GM21786 (cell line): ENCODE results near the gene DLX3.

ENCODE experiments used
- ATAC-seq: cut with Tn5 transposase; IDR thresholded peaks from one replicate; pipeline ENCODE4 v1.9.1; 2021; ENCODE audit not compliant: unreplicated experiment

DLX3 gene

DNA sequence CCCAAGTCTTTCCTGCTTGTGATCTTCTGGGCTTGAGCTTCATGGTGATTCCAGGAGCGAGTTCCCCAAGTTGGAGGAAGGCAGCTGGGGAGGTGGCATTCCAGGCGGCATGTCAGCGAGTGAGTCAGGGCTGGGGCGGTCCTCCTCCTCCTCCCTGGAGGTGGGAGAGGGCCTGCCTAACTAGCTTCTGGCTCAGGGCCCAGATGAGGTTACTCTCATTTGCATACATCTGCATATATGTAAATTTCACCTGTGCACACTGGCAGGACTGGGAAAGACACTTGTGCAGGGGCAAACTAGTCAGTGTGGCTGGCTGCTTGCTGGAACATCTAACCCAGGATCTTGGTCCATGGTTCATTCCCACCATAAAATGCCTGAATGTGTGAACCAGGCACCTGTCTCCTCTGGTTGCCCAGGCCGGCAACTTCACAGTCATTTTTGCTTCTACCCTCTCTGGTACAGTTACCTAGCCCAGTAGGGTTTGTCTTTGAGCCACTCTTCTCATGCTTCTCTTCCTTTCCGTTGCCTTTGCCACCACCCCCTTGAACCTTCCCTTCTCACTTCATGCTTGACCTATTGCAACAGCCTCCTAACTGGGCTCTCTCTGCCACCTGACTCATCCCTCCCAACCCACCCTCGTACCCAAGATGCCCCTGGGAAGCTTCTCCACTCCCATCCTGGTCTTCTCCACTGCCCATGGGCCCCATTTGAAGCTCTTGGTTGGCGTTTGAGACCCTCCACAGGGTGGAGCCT lies 35.7 kb downstream of the DLX3 start:
- no peak for ATAC-seq

GRCh38 chr17:49958723-49959122 lies 36.3 kb downstream of the DLX3 start:
- no peak for ATAC-seq

- no peak for ATAC-seq
Observed at GRCh38 chr17:49957350-49957749, 37.7 kb downstream of the DLX3 start.

GRCh38 chr17:49956780-49957179 lies 38.2 kb downstream of the DLX3 start:
- ATAC-seq = no peak

- no peak for ATAC-seq
Observed at GRCh38 chr17:49955157-49955556, 39.9 kb downstream of the DLX3 start.

DNA sequence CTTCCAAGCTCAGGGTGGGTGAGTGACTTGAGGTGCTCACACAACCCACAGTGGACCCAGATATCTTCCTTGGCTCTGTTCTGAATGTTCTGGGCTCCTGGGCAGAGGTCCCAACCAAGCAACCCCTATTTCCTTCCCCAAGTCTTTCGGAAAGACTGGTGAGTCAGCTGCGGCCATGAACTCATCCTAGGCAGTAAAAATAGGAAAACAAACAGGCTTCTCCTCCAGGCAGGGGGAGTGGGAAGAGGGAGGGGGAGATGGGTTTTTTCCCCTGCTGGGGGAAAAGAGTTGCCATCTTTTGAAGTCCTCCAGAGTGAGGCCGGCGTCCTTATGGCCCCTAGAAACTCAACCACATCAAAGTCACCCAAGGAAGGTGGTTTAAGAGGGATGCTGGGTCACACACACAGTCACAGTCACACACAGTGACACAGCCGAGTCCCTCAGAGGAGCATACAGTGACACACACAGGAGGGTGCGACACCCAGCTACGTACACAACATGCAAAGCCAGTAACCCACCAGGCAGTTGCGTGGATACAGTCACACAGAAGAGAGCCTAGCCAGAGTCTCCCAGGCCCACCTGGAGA lies 42.0 kb downstream of the DLX3 start:
- no peak for ATAC-seq

GRCh38 chr17:49952209-49952911 lies 42.7 kb downstream of the DLX3 start:
- no peak for ATAC-seq

GRCh38 chr17:49951362-49952082 lies 43.5 kb downstream of the DLX3 start:
- no peak for ATAC-seq

- no peak for ATAC-seq
Observed at GRCh38 chr17:49949634-49950033, 45.4 kb downstream of the DLX3 start.

- no peak for ATAC-seq
Observed at GRCh38 chr17:49946964-49947584, 48.0 kb downstream of the DLX3 start.

DNA sequence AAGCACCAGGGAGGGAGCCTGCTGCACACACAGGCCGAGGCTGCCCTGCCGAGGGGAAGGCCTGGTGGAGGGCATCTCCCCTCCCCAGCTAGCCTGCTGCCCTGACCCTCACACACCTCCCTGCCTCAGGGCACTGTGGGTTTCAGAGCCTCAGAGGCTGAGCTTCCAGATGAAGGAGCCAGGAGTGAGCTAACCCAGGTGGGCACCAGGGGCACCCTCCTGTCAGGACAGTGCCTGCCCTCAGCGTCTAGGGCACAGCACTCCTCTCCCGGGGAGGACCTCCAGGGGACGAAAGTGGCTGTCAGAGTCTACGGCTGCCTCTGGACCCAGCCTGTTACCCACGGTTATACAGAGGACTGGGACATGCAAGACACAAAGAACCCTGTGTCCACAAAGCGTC lies 48.8 kb downstream of the DLX3 start:
- no peak for ATAC-seq

- no peak for ATAC-seq
Observed at GRCh38 chr17:49944273-49944870, 50.7 kb downstream of the DLX3 start.

- ATAC-seq = no peak
Observed at GRCh38 chr17:49942947-49943346, 52.1 kb downstream of the DLX3 start.

DNA sequence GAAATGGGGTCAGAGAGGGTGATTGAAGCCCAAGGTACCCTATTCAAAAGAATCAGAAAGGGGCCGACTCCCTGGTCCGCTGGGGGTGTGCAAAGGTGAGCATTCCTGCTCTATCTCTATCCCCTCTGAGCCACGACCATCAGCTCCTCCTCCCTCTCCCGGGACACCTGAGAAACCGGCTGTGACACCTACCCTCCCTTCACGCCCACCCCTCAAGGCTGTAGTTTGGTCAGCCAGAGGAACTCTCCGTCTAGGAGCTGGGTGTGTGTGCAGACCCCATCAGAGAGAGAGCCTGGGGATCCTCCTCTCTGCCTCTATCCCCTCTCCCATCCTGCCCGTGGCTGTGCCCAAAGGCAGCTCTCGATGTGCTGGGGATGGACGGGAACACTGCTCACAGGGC lies 53.6 kb downstream of the DLX3 start:
- ATAC-seq = no peak
